Measurements from ENCODE around the gene GPX4. TPM values are rescaled to one million over a fixed set of nuclear protein-coding genes. Genes with fewer than 3 reads are reported as not detected.

The GPX4 gene
- total and polyA plus RNA-seq, 2 of the 13 experiments (the other 11 are each of a cell fraction or from before 2014, with no cell fraction given) = 535 to 613 TPM

GRCh38 chr19:1094978-1095701 is 8.7 kb upstream of the GPX4 start, which contains the start of gene POLR2E (continued):
- TF ChIP-seq ZNF142 (CRISPR knock-in tag; IDR thresholded peaks at IDR 0.05) (no peak), E2F2 (CRISPR knock-in tag; IDR thresholded peaks at IDR 0.05; ENCODE audit: borderline replicate concordance) (no peak), E2F1 (CRISPR knock-in tag; IDR thresholded peaks at IDR 0.05) (peak; percentile 43; the same call in 1 of the 2 replicates), ZC3H13 (CRISPR knock-in tag; IDR thresholded peaks at IDR 0.05) (0 out of 2 replicates have a peak, but pooled peaks have one; percentile 45), CREM (IDR thresholded peaks at IDR 0.05) (peak; percentile 90), CREM (CRISPR knock-in tag; IDR thresholded peaks at IDR 0.05) (no peak), NFATC3 (CRISPR knock-in tag; IDR thresholded peaks at IDR 0.05) (no peak), HNRNPH1 (optimal IDR thresholded peaks at IDR 0.05; ENCODE audit: low read depth, low read length) (no peak), ZNF234 (CRISPR knock-in tag; conservative IDR thresholded peaks at IDR 0.05) (no peak), ZNF382 (CRISPR knock-in tag; IDR thresholded peaks at IDR 0.05; ENCODE audit: borderline replicate concordance) (no peak), SIN3B (IDR thresholded peaks at IDR 0.05; ENCODE audit: low read length) (no peak), BCL3 (CRISPR knock-in tag; IDR thresholded peaks at IDR 0.05) (no peak; the same call in none of the 2 replicates), MXD1 (CRISPR knock-in tag; IDR thresholded peaks at IDR 0.05) (no peak), IRF9 (CRISPR knock-in tag; IDR thresholded peaks at IDR 0.05; ENCODE audit: borderline replicate concordance) (no peak), ZNF350 (CRISPR knock-in tag; IDR thresholded peaks at IDR 0.05; ENCODE audit: borderline replicate concordance, low read depth) (peak; percentile 67; the same call in 1 of the 2 replicates), KLF15 (CRISPR knock-in tag; IDR thresholded peaks at IDR 0.05; ENCODE audit: borderline replicate concordance) (no peak)
